Keratinocyte (primary cell): Measurements from ENCODE around the gene HIP1R. TPM values are rescaled to one million over a fixed set of nuclear protein-coding genes. Genes with fewer than 3 reads are reported as not detected.
A peak's percentile ranks its signal among the peaks of the same experiment; 100 is the strongest.

Experiments used
- DNase-seq: peaks from one replicate; pipeline ENCODE4 v3.0.0-alpha.2; 2011; ENCODE audit warnings: low read depth, missing footprints, low spot score
- FAIRE-seq: peaks from 2 replicates; lab custom pipeline; 2011; peaks lifted over from hg19 to GRCh38; lab: Jason Lieb, UNC
- H2AFZ ChIP-seq: 2 replicates; pipeline ENCODE4 v1.6.0; 2012; ENCODE audit warnings: low read length, control low read depth, inconsistent platforms; ENCODE audit not compliant: control insufficient read depth
- H3K27ac ChIP-seq: 2 replicates; pipeline ENCODE4 v1.5.1; 2011; ENCODE audit warnings: low read length; ENCODE audit not compliant: control insufficient read depth, insufficient read depth
- H3K27me3 ChIP-seq: 3 replicates; pipeline ENCODE4 v1.6.0; 2011; ENCODE audit warnings: low read length; ENCODE audit not compliant: control insufficient read depth, insufficient read depth; ENCODE audit errors: extremely low read depth
- H3K36me3 ChIP-seq, 2 experiments: 2 replicates in 1 of 2; 3 replicates in 1 of 2; pipeline ENCODE4 v1.5.1; 2011; ENCODE audit warnings: low read length in 2 of 2, mild to moderate bottlenecking in 1 of 2; ENCODE audit not compliant: control insufficient read depth in 2 of 2, insufficient read depth in 2 of 2; ENCODE audit errors: extremely low read depth in 1 of 2
- H3K4me1 ChIP-seq: 3 replicates; pipeline ENCODE4 v1.5.1; 2011; ENCODE audit warnings: low read length; ENCODE audit not compliant: control insufficient read depth, insufficient read depth; ENCODE audit errors: extremely low read depth
- H3K4me2 ChIP-seq: 3 replicates; pipeline ENCODE4 v1.6.0; 2011; ENCODE audit warnings: low read depth, low read length; ENCODE audit not compliant: control insufficient read depth, insufficient read depth; ENCODE audit errors: extremely low read depth
- H3K4me3 ChIP-seq, 3 experiments: fragments of 200-600 bp in 1 of 3; sonication (generic) in 1 of 3; 2 replicates in 2 of 3; 3 replicates in 1 of 3; pipeline ENCODE4 v1.5.1; 2011 to 2016; ENCODE audit warnings: low read length in 3 of 3, mild to moderate bottlenecking in 3 of 3, control low read depth in 2 of 3, inconsistent platforms in 1 of 3, low read depth in 1 of 3, mixed read lengths in 1 of 3, mixed run types in 1 of 3, moderate library complexity in 1 of 3; ENCODE audit not compliant: control insufficient read depth in 2 of 3, insufficient read depth in 2 of 3; ENCODE audit errors: extremely low read depth in 1 of 3
- H3K79me2 ChIP-seq: 2 replicates; pipeline ENCODE4 v1.6.0; 2012; ENCODE audit warnings: low read length; ENCODE audit not compliant: control insufficient read depth, insufficient read depth
- H3K9ac ChIP-seq: 3 replicates; pipeline ENCODE4 v1.6.0; 2011; ENCODE audit warnings: low read length; ENCODE audit not compliant: control insufficient read depth, insufficient read depth; ENCODE audit errors: extremely low read depth
- H3K9me1 ChIP-seq: 3 replicates; pipeline ENCODE4 v1.6.0; 2011; ENCODE audit warnings: low read length; ENCODE audit not compliant: control insufficient read depth, insufficient read depth; ENCODE audit errors: extremely low read depth
- H3K9me3 ChIP-seq: 2 replicates; pipeline ENCODE4 v1.5.1; 2012; ENCODE audit warnings: low read depth, low read length; ENCODE audit not compliant: control insufficient read depth
- H4K20me1 ChIP-seq: 3 replicates; pipeline ENCODE4 v1.6.0; 2011; ENCODE audit warnings: low read length; ENCODE audit not compliant: control insufficient read depth, insufficient read depth; ENCODE audit errors: extremely low read depth
- EZH2 ChIP-seq: IDR thresholded peaks from one replicate; pipeline ENCODE4 v1.6.1; 2012; ENCODE audit warnings: inconsistent platforms, mild to moderate bottlenecking, low read length, moderate library complexity
- dilution Hi-C: fragments of 300-500 bp; cut with MboI; formaldehyde crosslinking; loops from one replicate; pipeline ENCODE4 v1.7.0; 2020; ENCODE audit warnings: low sequenced_read_pairs; ENCODE audit not compliant: extremely low pct_ligation_motif_present
- polyA plus RNA-seq, 5 experiments: library from polyadenylated mRNA; depleted of rRNA in 3 of 5; stranded (reverse) in 3 of 5; stranded (forward) in 1 of 5; unstranded in 1 of 5; fragments of >200 nt; gene quantifications; 1 replicate in 1 of 5; 2 replicates in 3 of 5; 3 replicates in 1 of 5; pipeline versions ENCODE4 v1.2.1 to v1.2.3, GENCODE V29; 2011 to 2012; ENCODE audit warnings: missing spikeins in 2 of 5, low read depth in 1 of 5, low replicate concordance in 1 of 5
- TF ChIP-seq, protein P1 (sequence below), 3 experiments: IDR thresholded peaks in 1 of 3; conservative IDR thresholded peaks in 1 of 3; optimal IDR thresholded peaks in 1 of 3; 2 replicates in 2 of 3; 3 replicates in 1 of 3; pipeline versions ENCODE3 to v1.5.1; 2011; ENCODE audit warnings: low read length in 3 of 3, mild to moderate bottlenecking in 3 of 3, moderate library complexity in 2 of 3, control low read depth in 1 of 3, inconsistent platforms in 1 of 3; ENCODE audit not compliant: insufficient read depth in 2 of 3; ENCODE audit errors: extremely low read depth in 1 of 3

Gene HIP1R
- polyA plus RNA-seq, 1 donor (not counting 4 experiments of a cell fraction or from before 2014, with no cell fraction given): 23.0 TPM

DNA sequence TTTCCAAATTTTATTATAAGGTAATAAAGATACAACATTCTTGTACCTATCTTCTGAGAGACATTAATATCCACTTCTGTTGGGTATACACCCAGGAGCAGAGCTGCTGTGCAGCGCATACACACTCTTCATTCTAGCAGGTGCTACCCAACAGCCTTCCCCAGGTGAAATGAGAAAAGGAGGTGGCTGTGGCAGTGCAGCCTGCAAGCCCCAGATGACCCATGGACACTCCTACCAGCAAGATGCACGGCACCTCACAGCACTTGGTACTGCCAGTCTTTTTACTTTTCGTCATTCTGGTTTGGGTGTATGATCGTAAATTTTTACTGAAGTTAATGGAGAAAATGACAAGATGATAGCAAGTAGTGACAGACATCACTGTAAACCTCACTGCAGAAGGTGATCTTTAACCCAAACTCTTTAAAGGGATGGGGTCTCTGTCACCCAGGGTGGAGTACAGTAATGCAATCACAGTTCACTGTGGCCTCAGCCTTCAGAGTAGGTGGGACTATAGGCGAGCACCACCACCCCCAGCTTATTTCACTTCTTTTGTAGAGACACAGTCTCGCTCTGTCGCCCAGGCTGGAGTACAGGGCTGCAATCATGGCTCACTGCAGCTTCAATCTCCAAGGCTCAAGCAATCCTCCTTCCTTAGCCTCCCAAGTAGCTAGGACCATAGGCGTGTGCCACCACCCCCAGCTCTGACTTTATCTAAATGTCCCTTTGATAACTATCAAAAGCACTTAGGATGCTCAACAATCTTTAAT, 34.1 kb downstream of the HIP1R start:
- Histone ChIP-seq H2AFZ (no peak overlapping the region), H3K27me3 (no peaks in the 10 kb centered on the region), H3K27ac (no peak overlapping the region), H3K4me3 (no peak overlapping the region), H3K79me2 (peaks cover 79% of the 10 kb centered on the region), H3K36me3 (peaks cover 18 to 52% of the 10 kb centered on the region in 2 experiments), H3K4me1 (peaks cover 61% of the 10 kb centered on the region), H4K20me1 (peaks cover 5% of the 10 kb centered on the region), H3K9me3 (no peaks in the 10 kb centered on the region), H3K4me2 (no peak overlapping the region), H3K9me1 (no peaks in the 10 kb centered on the region), H3K9ac (no peak overlapping the region)
- DNase-seq (no peak), FAIRE-seq (no peak)
- dilution Hi-C loops: no loop called here
- no peak for TF ChIP-seq EZH2
- TF ChIP-seq, protein P1, sequence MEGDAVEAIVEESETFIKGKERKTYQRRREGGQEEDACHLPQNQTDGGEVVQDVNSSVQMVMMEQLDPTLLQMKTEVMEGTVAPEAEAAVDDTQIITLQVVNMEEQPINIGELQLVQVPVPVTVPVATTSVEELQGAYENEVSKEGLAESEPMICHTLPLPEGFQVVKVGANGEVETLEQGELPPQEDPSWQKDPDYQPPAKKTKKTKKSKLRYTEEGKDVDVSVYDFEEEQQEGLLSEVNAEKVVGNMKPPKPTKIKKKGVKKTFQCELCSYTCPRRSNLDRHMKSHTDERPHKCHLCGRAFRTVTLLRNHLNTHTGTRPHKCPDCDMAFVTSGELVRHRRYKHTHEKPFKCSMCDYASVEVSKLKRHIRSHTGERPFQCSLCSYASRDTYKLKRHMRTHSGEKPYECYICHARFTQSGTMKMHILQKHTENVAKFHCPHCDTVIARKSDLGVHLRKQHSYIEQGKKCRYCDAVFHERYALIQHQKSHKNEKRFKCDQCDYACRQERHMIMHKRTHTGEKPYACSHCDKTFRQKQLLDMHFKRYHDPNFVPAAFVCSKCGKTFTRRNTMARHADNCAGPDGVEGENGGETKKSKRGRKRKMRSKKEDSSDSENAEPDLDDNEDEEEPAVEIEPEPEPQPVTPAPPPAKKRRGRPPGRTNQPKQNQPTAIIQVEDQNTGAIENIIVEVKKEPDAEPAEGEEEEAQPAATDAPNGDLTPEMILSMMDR (optimal IDR thresholded peaks at IDR 0.05 in 1 of 3, IDR thresholded peaks at IDR 0.05 in 1 of 3, conservative IDR thresholded peaks at IDR 0.05 in 1 of 3; ENCODE audit: extremely low read depth in 1 of 3, insufficient read depth in 2 of 3, low read length in 3 of 3): no peak

DNA sequence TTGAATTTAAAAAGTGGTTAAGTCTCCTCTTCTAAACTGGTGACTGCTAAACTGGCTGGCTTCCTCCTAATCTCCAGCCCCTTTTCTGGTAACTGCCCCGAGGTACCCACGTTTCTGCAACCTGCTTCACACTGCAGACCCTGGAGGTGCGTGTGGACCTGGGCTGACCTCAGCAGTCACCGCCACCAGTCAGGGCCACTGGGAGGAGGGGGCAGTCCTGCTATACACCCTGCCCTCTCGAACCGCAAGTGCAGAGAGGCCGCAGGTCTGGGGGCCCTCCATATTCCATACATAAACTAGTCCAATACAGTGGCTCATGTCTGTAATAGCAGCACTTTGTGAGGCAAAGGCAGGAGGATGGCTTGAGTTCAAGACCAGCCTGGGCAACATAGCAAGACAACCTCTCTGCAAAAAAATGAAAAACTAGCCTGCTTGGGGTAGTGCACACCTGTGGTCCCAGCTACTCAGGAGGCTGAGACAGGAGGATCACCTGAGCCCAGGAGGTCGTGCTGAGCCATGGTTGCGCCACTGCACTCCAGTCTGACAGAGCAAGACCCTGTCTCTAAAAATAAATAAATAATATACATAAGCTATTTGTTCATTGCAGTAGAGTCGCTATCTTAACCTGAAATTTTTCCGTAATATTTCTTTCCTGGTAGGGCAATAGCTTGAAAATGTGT, 35.0 kb downstream of the HIP1R start:
- H3K79me2 ChIP-seq: peaks cover 86% of the 10 kb centered on the region

More for the DNA sequence above, 35.0 kb downstream of the HIP1R start:
- Histone ChIP-seq H3K27me3 (no peaks in the 10 kb centered on the region), H3K36me3 (peaks cover 14 to 52% of the 10 kb centered on the region in 2 experiments), H2AFZ (no peak overlapping the region), H4K20me1 (peaks cover 6% of the 10 kb centered on the region), H3K4me2 (no peak overlapping the region), H3K9me3 (no peaks in the 10 kb centered on the region), H3K9ac (no peak overlapping the region), H3K4me1 (peaks cover 61% of the 10 kb centered on the region), H3K27ac (peak overlapping the region; percentile 8), H3K9me1 (no peaks in the 10 kb centered on the region), H3K4me3 (no peak overlapping the region)
- no peak for FAIRE-seq
- dilution Hi-C loops: no loop called here
- DNase-seq: no peak
- TF ChIP-seq EZH2: no peak
- TF ChIP-seq, protein P1 (optimal IDR thresholded peaks at IDR 0.05 in 1 of 3, IDR thresholded peaks at IDR 0.05 in 1 of 3, conservative IDR thresholded peaks at IDR 0.05 in 1 of 3; ENCODE audit: extremely low read depth in 1 of 3, insufficient read depth in 2 of 3, low read length in 3 of 3): no peak
